B cell (primary cell): ENCODE results near the gene DEPDC4. TPM values are rescaled to one million over a fixed set of nuclear protein-coding genes. Genes with fewer than 3 reads are reported as not detected.

Experiments
- ATAC-seq: fragments of 200-7000 bp; cut with Tn5 transposase; one replicate; pipeline ENCODE4 v1.10.0; 2021; ENCODE audit warnings: low read depth, mild to moderate bottlenecking, moderate number of reproducible peaks, moderate library complexity
- CTCF ChIA-PET: fragments of 350-600 bp; sonication (Branson Sonifier 250); formaldehyde crosslinking; loops from one replicate; lab custom pipeline; 2021; ENCODE audit warnings: antibody characterized with exemption, inconsistent platforms; lab: Charles Lee
- POLR2A ChIA-PET: fragments of 350-600 bp; sonication (Branson Sonifier 250); formaldehyde crosslinking; loops from one replicate; lab custom pipeline; 2021; ENCODE audit warnings: antibody characterized with exemption; lab: Charles Lee
- DNase-seq: peaks from one replicate; pipeline ENCODE4 v3.0.0; 2013
- H2AFZ ChIP-seq: 2 replicates; pipeline ENCODE4 v1.6.1; 2012; ENCODE audit warnings: mild to moderate bottlenecking, low read depth, low read length; ENCODE audit not compliant: insufficient read depth, poor library complexity, severe bottlenecking
- H3K27ac ChIP-seq, 2 donors: 1 replicate in 1 of 2; 2 replicates in 1 of 2; pipeline ENCODE4 v1.5.1; 2012 to 2013; ENCODE audit warnings: low read length in 2 of 2, mild to moderate bottlenecking in 2 of 2, moderate library complexity in 1 of 2
- H3K27me3 ChIP-seq, 4 experiments: fragments of 200-600 bp in 1 of 4; sonication (generic) in 1 of 4; replicated peaks in 1 of 4; 1 replicate in 2 of 4; 2 replicates in 2 of 4; pipeline versions ENCODE4 v1.6.1 to v1.7.0; 2013 to 2016; ENCODE audit warnings: low read length in 3 of 4, mild to moderate bottlenecking in 2 of 4, mixed read lengths in 1 of 4, moderate library complexity in 1 of 4; ENCODE audit not compliant: insufficient read depth in 4 of 4, control insufficient read depth in 3 of 4; ENCODE audit errors: control extremely low read depth in 1 of 4
- H3K36me3 ChIP-seq, 2 experiments: replicated peaks in 1 of 2; 1 replicate in 1 of 2; 2 replicates in 1 of 2; pipeline versions ENCODE4 v1.6.1 to v1.7.1; 2013; ENCODE audit warnings: low read length in 1 of 2; ENCODE audit not compliant: insufficient read depth in 2 of 2, control insufficient read depth in 1 of 2; ENCODE audit errors: control extremely low read depth in 1 of 2, extremely low read depth in 1 of 2
- H3K4me1 ChIP-seq, 2 donors: fragments of 200-600 bp in 1 of 2; sonication (generic) in 1 of 2; 1 replicate in 1 of 2; 2 replicates in 1 of 2; pipeline versions ENCODE4 v1.5.1 to v1.6.1; 2013 to 2017; ENCODE audit warnings: low read length in 2 of 2; ENCODE audit not compliant: control insufficient read depth in 2 of 2, insufficient read depth in 2 of 2
- H3K4me2 ChIP-seq: replicated peaks from 2 replicates; pipeline ENCODE3; 2012; ENCODE audit warnings: mild to moderate bottlenecking, low read depth, low read length; ENCODE audit not compliant: poor library complexity, severe bottlenecking
- H3K4me3 ChIP-seq, 5 experiments: fragments of 200-600 bp in 1 of 5; sonication (generic) in 1 of 5; 1 replicate in 3 of 5; 2 replicates in 2 of 5; pipeline versions ENCODE4 v1.5.1 to v1.7.0; 2011 to 2016; ENCODE audit warnings: low read length in 4 of 5, mild to moderate bottlenecking in 4 of 5, low read depth in 2 of 5, control low read depth in 1 of 5, moderate library complexity in 1 of 5; ENCODE audit not compliant: insufficient read depth in 1 of 5; ENCODE audit errors: control extremely low read depth in 1 of 5, extremely low read depth in 1 of 5
- H3K79me2 ChIP-seq: fragments of 200-600 bp; sonication (generic); one replicate; pipeline ENCODE4 v1.6.0; 2016; ENCODE audit warnings: low read length; ENCODE audit not compliant: control insufficient read depth, insufficient read depth
- H3K9ac ChIP-seq: fragments of 200-600 bp; sonication (generic); 2 replicates; pipeline ENCODE4 v1.6.1; 2017; ENCODE audit warnings: mild to moderate bottlenecking, low read length, moderate library complexity
- H3K9me3 ChIP-seq, 3 donors: one replicate each; pipeline versions ENCODE4 v1.6.1 to v1.7.1; 2013; ENCODE audit warnings: low read length in 2 of 3; ENCODE audit not compliant: control insufficient read depth in 2 of 3, insufficient read depth in 1 of 3; ENCODE audit errors: control extremely low read depth in 1 of 3
- H4K20me1 ChIP-seq: 2 replicates; pipeline ENCODE4 v1.6.0; 2012; ENCODE audit warnings: mild to moderate bottlenecking, low read length; ENCODE audit not compliant: insufficient read depth, control insufficient read depth, poor library complexity, severe bottlenecking
- H3K27ac Mint-ChIP-seq: one replicate; pipeline ENCODE4 v1.8.0; 2021; ENCODE audit warnings: mixed read lengths
- H3K27me3 Mint-ChIP-seq: one replicate; pipeline ENCODE4 v1.8.0; 2021; ENCODE audit warnings: mixed read lengths
- H3K4me1 Mint-ChIP-seq: one replicate; pipeline ENCODE4 v1.8.0; 2021; ENCODE audit warnings: mixed read lengths
- H3K4me3 Mint-ChIP-seq: one replicate; pipeline ENCODE4 v1.8.0; 2021; ENCODE audit warnings: mixed read lengths
- H3K9me3 Mint-ChIP-seq: one replicate; pipeline ENCODE4 v1.8.0; 2022; ENCODE audit warnings: mixed read lengths; ENCODE audit not compliant: insufficient read depth
- EZH2 ChIP-seq: IDR thresholded peaks from 2 replicates; pipeline ENCODE4 v1.6.1; 2012; ENCODE audit warnings: borderline replicate concordance, low read depth, mild to moderate bottlenecking, moderate library complexity, low read length; ENCODE audit not compliant: insufficient read depth, poor library complexity, severe bottlenecking
- WGBS: methylation state at CpG from one replicate; pipeline ENCODE4 v1.1.5; 2013; ENCODE audit warnings: missing lambda C conversion rate; ENCODE audit not compliant: insufficient coverage; 5-methylcytosine and 5-hydroxymethylcytosine counted together
- intact Hi-C: fragments of 100-400 bp; cut with micrococcal nuclease; formaldehyde crosslinking; loops from one replicate; pipeline ENCODE4 v1.10.0; 2022
- polyA plus RNA-seq: library from polyadenylated mRNA; depleted of rRNA; stranded (reverse); fragments of >200 nt; gene quantifications from 2 replicates; pipeline ENCODE4 v1.2.3, GENCODE V29; 2012
- small RNA-seq: library from RNA; depleted of rRNA; stranded (forward); fragments of <200 nt; gene quantifications from one replicate; pipeline ENCODE3, GENCODE V24; 2012; ENCODE audit warnings: low replicate concordance, low read depth; ENCODE audit not compliant: insufficient read length
- total RNA-seq, 2 donors: library from RNA; stranded (reverse); fragments of 120-200 nt in 1 of 2; gene quantifications; 1 replicate in 1 of 2; 2 replicates in 1 of 2; pipeline versions ENCODE4 v1.2.3 to v1.2.4, GENCODE V29; 2013 to 2022
- TF ChIP-seq, protein P1 (sequence below): fragments of 200-600 bp; IDR thresholded peaks from one replicate; pipeline ENCODE4 v1.8.0; 2022; ENCODE audit warnings: antibody characterized with exemption, mild to moderate bottlenecking

The DEPDC4 gene
- total and polyA plus RNA-seq, 2 donors (not counting 1 experiment from before 2014, with no cell fraction given) = 1.2 to 1.8 TPM

DNA sequence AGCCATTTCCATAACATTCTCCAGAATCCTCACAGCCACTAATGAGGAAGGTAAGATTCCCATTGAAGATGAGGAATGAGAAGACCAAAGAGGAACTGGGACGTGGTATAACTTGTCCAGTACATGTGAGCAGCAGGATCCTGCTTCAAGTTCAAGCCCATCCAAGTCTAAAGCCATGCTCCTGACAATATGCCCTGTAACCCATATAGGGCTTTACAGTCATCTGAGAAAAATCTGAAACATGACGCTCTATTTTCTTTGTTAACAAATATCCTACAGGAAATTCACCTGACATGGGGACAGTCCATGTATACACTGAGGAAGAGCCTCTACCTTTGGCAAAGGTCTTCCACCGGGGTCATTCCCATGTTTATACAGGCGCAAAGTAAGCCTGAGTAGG lies 69.4 kb downstream of the DEPDC4 start:
- H3K9ac ChIP-seq = no peak overlapping the region
- intact Hi-C loops = loop anchor here (5.0 kb wide), 1 partner anchor 35 kb away; no protein-coding TSS in a partner anchor
- CTCF ChIA-PET = no interaction called here
- H3K27ac Mint-ChIP-seq = no peak overlapping the region
- no peaks in the 10 kb centered on the region for H3K9me3 Mint-ChIP-seq
- no peak for DNase-seq
- H2AFZ ChIP-seq = no peak overlapping the region
- H3K79me2 ChIP-seq = peaks cover 33% of the 10 kb centered on the region
- TF ChIP-seq EZH2 = no peak
- TF ChIP-seq, protein P1, sequence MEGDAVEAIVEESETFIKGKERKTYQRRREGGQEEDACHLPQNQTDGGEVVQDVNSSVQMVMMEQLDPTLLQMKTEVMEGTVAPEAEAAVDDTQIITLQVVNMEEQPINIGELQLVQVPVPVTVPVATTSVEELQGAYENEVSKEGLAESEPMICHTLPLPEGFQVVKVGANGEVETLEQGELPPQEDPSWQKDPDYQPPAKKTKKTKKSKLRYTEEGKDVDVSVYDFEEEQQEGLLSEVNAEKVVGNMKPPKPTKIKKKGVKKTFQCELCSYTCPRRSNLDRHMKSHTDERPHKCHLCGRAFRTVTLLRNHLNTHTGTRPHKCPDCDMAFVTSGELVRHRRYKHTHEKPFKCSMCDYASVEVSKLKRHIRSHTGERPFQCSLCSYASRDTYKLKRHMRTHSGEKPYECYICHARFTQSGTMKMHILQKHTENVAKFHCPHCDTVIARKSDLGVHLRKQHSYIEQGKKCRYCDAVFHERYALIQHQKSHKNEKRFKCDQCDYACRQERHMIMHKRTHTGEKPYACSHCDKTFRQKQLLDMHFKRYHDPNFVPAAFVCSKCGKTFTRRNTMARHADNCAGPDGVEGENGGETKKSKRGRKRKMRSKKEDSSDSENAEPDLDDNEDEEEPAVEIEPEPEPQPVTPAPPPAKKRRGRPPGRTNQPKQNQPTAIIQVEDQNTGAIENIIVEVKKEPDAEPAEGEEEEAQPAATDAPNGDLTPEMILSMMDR = no peak
- H3K4me1 Mint-ChIP-seq = peaks cover 26% of the 10 kb centered on the region
- no peaks in the 10 kb centered on the region for H4K20me1 ChIP-seq
- H3K4me2 ChIP-seq = no peak overlapping the region
- H3K4me3 ChIP-seq = no peak overlapping the region
- peaks cover 14 to 19% of the 10 kb centered on the region in 2 donors for H3K4me1 ChIP-seq
- 93% methylated on average over 4 of the region's 4 CpGs for WGBS
- no peaks in the 10 kb centered on the region for H3K9me3 ChIP-seq
- H3K36me3 ChIP-seq = peaks cover 0 to 5% of the 10 kb centered on the region in 2 experiments
- POLR2A ChIA-PET = no interaction called here
- no peak for ATAC-seq
- H3K27me3 ChIP-seq = no peaks in the 10 kb centered on the region
- no peaks in the 10 kb centered on the region for H3K27me3 Mint-ChIP-seq
- H3K4me3 Mint-ChIP-seq = peak overlapping the region; percentile 18
- H3K27ac ChIP-seq = no peak overlapping the region

DNA sequence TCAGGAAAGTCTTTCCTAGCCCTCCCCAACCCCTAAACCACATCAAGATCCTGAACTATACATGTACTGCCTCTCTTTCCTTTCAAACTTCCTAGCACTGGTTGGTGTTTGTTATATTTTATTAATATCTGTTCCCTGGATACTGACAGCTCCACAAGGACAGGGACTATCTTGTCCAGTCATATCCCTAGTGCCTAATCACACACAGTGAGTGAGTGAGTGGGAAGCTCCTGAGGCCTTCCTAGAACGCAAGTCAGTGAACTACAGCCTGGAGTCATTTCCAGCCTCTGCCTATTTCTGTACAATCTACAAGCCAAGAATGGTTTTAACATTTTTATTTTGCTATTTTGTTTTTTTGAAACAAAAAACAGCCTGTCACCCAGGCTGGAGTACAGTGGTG lies 73.8 kb downstream of the DEPDC4 start:
- Histone ChIP-seq H3K4me2 (no peak overlapping the region), H3K27ac (no peak overlapping the region), H3K9me3 (peaks cover 0 to 7% (median 0%) of the 10 kb centered on the region in 3 donors), H3K4me3 (no peak overlapping the region), H3K79me2 (peaks cover 18% of the 10 kb centered on the region), H3K36me3 (peaks cover 0 to 15% of the 10 kb centered on the region in 2 experiments), H3K9ac (no peak overlapping the region), H3K27me3 (no peaks in the 10 kb centered on the region), H4K20me1 (no peaks in the 10 kb centered on the region), H2AFZ (no peak overlapping the region), H3K4me1 (no peaks in the 10 kb centered on the region)
- no peak for ATAC-seq
- no peak overlapping the region for H3K27ac Mint-ChIP-seq
- DNase-seq = no peak
- CTCF ChIA-PET = interaction anchor here (0.8 kb wide), 1 partner anchor 38 kb away, joined by 4 read pairs; no protein-coding TSS in a partner anchor
- H3K9me3 Mint-ChIP-seq = no peaks in the 10 kb centered on the region
- TF ChIP-seq EZH2 = no peak
- TF ChIP-seq, protein P1 = no peak
- no peaks in the 10 kb centered on the region for H3K27me3 Mint-ChIP-seq
- H3K4me1 Mint-ChIP-seq = no peaks in the 10 kb centered on the region
- POLR2A ChIA-PET = no interaction called here
- H3K4me3 Mint-ChIP-seq = no peak overlapping the region
- no CpG with 5 or more reads among the region's 1 CpG for WGBS
- intact Hi-C loops = no loop called here

Small RNA genes within 50 kb of the gene (small RNA-seq; reads per million reads assigned to genes)
- gene RF00019 = not detected

Other genes starting within 250 kb of the DEPDC4 start
- gene BLTP3B, start 124.2 kb downstream of the DEPDC4 start, total RNA-seq = 27.4 and 30.2 TPM in 2 replicates
- 9.1 and 11.9 TPM in 2 replicates for gene BLTP3B, start 124.2 kb downstream of the DEPDC4 start, polyA plus RNA-seq
- gene ACTR6, start 66.3 kb downstream of the DEPDC4 start, total RNA-seq = 28.6 and 30.8 TPM in 2 replicates
- 10.1 and 11.1 TPM in 2 replicates for gene ACTR6, start 66.3 kb downstream of the DEPDC4 start, polyA plus RNA-seq
- 38.4 and 39.0 TPM in 2 replicates for gene SCYL2, start 98 bp upstream of the DEPDC4 start, total RNA-seq
- 8.8 and 14.5 TPM in 2 replicates for gene SCYL2, start 98 bp upstream of the DEPDC4 start, polyA plus RNA-seq
- gene SLC17A8, start 90.0 kb upstream of the DEPDC4 start, total RNA-seq = not detected in 2 replicates
- not detected in 2 replicates for gene SLC17A8, start 90.0 kb upstream of the DEPDC4 start, polyA plus RNA-seq
- gene NR1H4, start 206.8 kb upstream of the DEPDC4 start, total RNA-seq = not detected in 2 replicates
- gene NR1H4, start 206.8 kb upstream of the DEPDC4 start, polyA plus RNA-seq = not detected in 2 replicates